T-cell (primary cell): ENCODE data around the gene QKI. TPM values are rescaled to one million over a fixed set of nuclear protein-coding genes. Genes with fewer than 3 reads are reported as not detected.

Experiments
- ATAC-seq, 4 experiments: fragments of 200-7000 bp in 3 of 4; fragments of 150-1000 bp in 1 of 4; cut with Tn5 transposase; replicated peaks in 1 of 4; 1 replicate in 3 of 4; 2 replicates in 1 of 4; pipeline ENCODE4 v1.10.0; 2021; ENCODE audit warnings: moderate library complexity in 3 of 4, mild to moderate bottlenecking in 2 of 4, moderate number of reproducible peaks in 1 of 4
- CTCF ChIA-PET, 2 donors: fragments of 300-600 bp; sonication (Branson Sonifier 250); formaldehyde crosslinking; loops; one replicate each; lab custom pipeline; 2022; ENCODE audit warnings: antibody characterized with exemption in 2 of 2; lab: Charles Lee
- POLR2A ChIA-PET, 2 donors: fragments of 300-600 bp; sonication (Branson Sonifier 250); formaldehyde crosslinking; loops; one replicate each; lab custom pipeline; 2022; ENCODE audit warnings: antibody characterized with exemption in 2 of 2; lab: Charles Lee
- DNase-seq, 35 experiments: peaks; one replicate each; pipeline versions ENCODE4 v3.0.0 to v3.0.0-alpha.2; 2013 to 2023
- H3K27ac ChIP-seq: one replicate; pipeline ENCODE4 v1.5.1; 2013; ENCODE audit warnings: low read length
- H3K27me3 ChIP-seq, 2 experiments: replicated peaks in 1 of 2; 1 replicate in 1 of 2; 2 replicates in 1 of 2; pipeline versions ENCODE4 v1.6.1 to v1.7.0; 2013; ENCODE audit warnings: low read length in 1 of 2, mixed read lengths in 1 of 2; ENCODE audit not compliant: control insufficient read depth in 2 of 2, insufficient read depth in 2 of 2; ENCODE audit errors: extremely low read depth in 1 of 2
- H3K36me3 ChIP-seq, 2 donors: 1 replicate in 1 of 2; 2 replicates in 1 of 2; pipeline versions ENCODE4 v1.6.1 to v1.7.0; 2013; ENCODE audit warnings: low read length in 1 of 2; ENCODE audit not compliant: control insufficient read depth in 2 of 2, insufficient read depth in 1 of 2; ENCODE audit errors: extremely low read depth in 1 of 2
- H3K4me1 ChIP-seq, 2 experiments: 1 replicate in 1 of 2; 2 replicates in 1 of 2; pipeline versions ENCODE4 v1.6.1 to v1.7.0; 2013; ENCODE audit warnings: low read length in 2 of 2, mixed read lengths in 1 of 2; ENCODE audit not compliant: insufficient read depth in 2 of 2, control insufficient read depth in 1 of 2; ENCODE audit errors: extremely low read depth in 1 of 2
- H3K4me3 ChIP-seq, 2 donors: 1 replicate in 1 of 2; 2 replicates in 1 of 2; pipeline versions ENCODE4 v1.5.1 to v1.7.0; 2013; ENCODE audit warnings: mild to moderate bottlenecking in 2 of 2, low read length in 1 of 2, moderate library complexity in 1 of 2; ENCODE audit not compliant: control insufficient read depth in 1 of 2; ENCODE audit errors: extremely low read depth in 1 of 2
- H3K9me3 ChIP-seq: 2 replicates; pipeline ENCODE4 v1.7.0; 2013
- H3K27ac Mint-ChIP-seq, 2 donors: one replicate each; pipeline ENCODE4 v1.8.0; 2020 to 2021; ENCODE audit warnings: mild to moderate bottlenecking in 2 of 2, mixed read lengths in 2 of 2
- H3K27me3 Mint-ChIP-seq, 2 donors: one replicate each; pipeline ENCODE4 v1.8.0; 2021 to 2022; ENCODE audit warnings: mixed read lengths in 2 of 2
- H3K36me3 Mint-ChIP-seq: one replicate; pipeline ENCODE4 v1.8.0; 2021; ENCODE audit warnings: mixed read lengths
- H3K4me1 Mint-ChIP-seq, 3 donors: one replicate each; pipeline ENCODE4 v1.8.0; 2020 to 2022; ENCODE audit warnings: mixed read lengths in 3 of 3, mild to moderate bottlenecking in 1 of 3
- H3K4me3 Mint-ChIP-seq, 3 donors: one replicate each; pipeline ENCODE4 v1.8.0; 2020 to 2022; ENCODE audit warnings: mild to moderate bottlenecking in 3 of 3, mixed read lengths in 3 of 3, moderate library complexity in 3 of 3
- H3K9me3 Mint-ChIP-seq, 3 donors: one replicate each; pipeline ENCODE4 v1.8.0; 2020 to 2022; ENCODE audit warnings: mixed read lengths in 3 of 3
- WGBS: methylation state at CpG from one replicate; pipeline ENCODE4 v1.1.5; 2013; ENCODE audit warnings: missing lambda C conversion rate; ENCODE audit not compliant: insufficient coverage; 5-methylcytosine and 5-hydroxymethylcytosine counted together
- total RNA-seq, 35 experiments: library from RNA in 6 of 35; stranded (reverse) in 6 of 35; fragments of 120-200 nt in 1 of 35; gene quantifications; one replicate each; pipeline versions ENCODE4 v1.2.1 to v1.2.4 and lab custom pipeline; 2013 to 2026

Gene QKI
- total RNA-seq, 5 donors from 2014 or later (not counting 1 experiment from before 2014, with no cell fraction given), result 50.2 to 84.3 (median 52.2) TPM

GRCh38 chr6:163406366-163406765 is 8.2 kb upstream of the QKI start:
- no peak overlapping the region for H3K4me3 ChIP-seq
- Mint-ChIP-seq H3K9me3 (no peaks in the 10 kb centered on the region), H3K4me3 (peak overlapping the region; percentile 80 to 82 (median 81)), H3K27ac (peak overlapping the region; percentile 88 to 93), H3K36me3 (no peaks in the 10 kb centered on the region), H3K4me1 (peaks cover 12 to 20% (median 17%) of the 10 kb centered on the region in 3 donors), H3K27me3 (no peaks in the 10 kb centered on the region)
- DNase-seq (no peak), ATAC-seq (peak in 1 of 4 experiments; percentile 20)
- H3K9me3 ChIP-seq, result no peaks in the 10 kb centered on the region
- H3K27ac ChIP-seq, result no peak overlapping the region
- peaks cover 0 to under 1% of the 10 kb centered on the region in 2 experiments for H3K27me3 ChIP-seq
- H3K4me1 ChIP-seq, result peaks cover 0 to 9% of the 10 kb centered on the region in 2 experiments
- no CpG with 5 or more reads among the region's 1 CpG for WGBS
- H3K36me3 ChIP-seq, result no peaks in the 10 kb centered on the region
- CTCF ChIA-PET, result no interaction called here
- POLR2A ChIA-PET, result interaction anchor here in 1 of 2 donors (0.7 kb wide), 1 partner anchor 52 kb away, joined by 3 read pairs; no protein-coding TSS in a partner anchor

- no peaks in the 10 kb centered on the region for H3K36me3 Mint-ChIP-seq
- POLR2A ChIA-PET, result no interaction called here
- Histone ChIP-seq H3K4me1 (peaks cover 0 to 9% of the 10 kb centered on the region in 2 experiments), H3K27ac (no peak overlapping the region), H3K9me3 (no peaks in the 10 kb centered on the region), H3K4me3 (no peak overlapping the region), H3K27me3 (peaks cover 0 to 2% of the 10 kb centered on the region in 2 experiments), H3K36me3 (no peaks in the 10 kb centered on the region)
- peaks cover 12 to 21% (median 18%) of the 10 kb centered on the region in 3 donors for H3K4me1 Mint-ChIP-seq
- peak overlapping the region in 1 of 3 donors; percentile 81 for H3K4me3 Mint-ChIP-seq
- WGBS, result 100% methylated on average over 2 of the region's 2 CpGs
- H3K27ac Mint-ChIP-seq, result no peak overlapping the region
- H3K27me3 Mint-ChIP-seq, result no peaks in the 10 kb centered on the region
- no peak for DNase-seq
- no peak for ATAC-seq
- CTCF ChIA-PET, result interaction anchor here in 1 of 2 donors (0.6 kb wide), 1 partner anchor 13 kb away, joined by 3 read pairs; no protein-coding TSS in a partner anchor
- no peaks in the 10 kb centered on the region for H3K9me3 Mint-ChIP-seq
Observed at GRCh38 chr6:163406830-163407229, 7.7 kb upstream of the QKI start.

- 100% methylated on average over 3 of the region's 9 CpGs for WGBS
- POLR2A ChIA-PET, result no interaction called here
- Histone ChIP-seq H3K36me3 (no peaks in the 10 kb centered on the region), H3K27me3 (peaks cover 0 to 2% of the 10 kb centered on the region in 2 experiments), H3K9me3 (no peaks in the 10 kb centered on the region), H3K4me1 (peaks cover 6 to 12% of the 10 kb centered on the region in 2 experiments), H3K27ac (no peak overlapping the region), H3K4me3 (no peak overlapping the region)
- H3K27me3 Mint-ChIP-seq, result no peaks in the 10 kb centered on the region
- no peak for ATAC-seq
- no peak overlapping the region for H3K27ac Mint-ChIP-seq
- no peak overlapping the region for H3K4me3 Mint-ChIP-seq
- CTCF ChIA-PET, result no interaction called here
- DNase-seq, result no peak
- no peaks in the 10 kb centered on the region for H3K36me3 Mint-ChIP-seq
- H3K9me3 Mint-ChIP-seq, result no peaks in the 10 kb centered on the region
- H3K4me1 Mint-ChIP-seq, result peaks cover 22 to 30% (median 27%) of the 10 kb centered on the region in 3 donors
Observed at GRCh38 chr6:163408352-163408991, 6.0 kb upstream of the QKI start.

- no peak overlapping the region for H3K27ac ChIP-seq
- H3K4me3 Mint-ChIP-seq, result no peak overlapping the region
- DNase-seq, result no peak
- H3K4me1 ChIP-seq, result peaks cover 6 to 12% of the 10 kb centered on the region in 2 experiments
- ChIA-PET CTCF (no interaction called here), POLR2A (interaction anchor here in 1 of 2 donors (0.6 kb wide), 1 partner anchor 1112 kb away, joined by 3 read pairs; no protein-coding TSS in a partner anchor)
- H3K9me3 Mint-ChIP-seq, result no peaks in the 10 kb centered on the region
- no peaks in the 10 kb centered on the region for H3K9me3 ChIP-seq
- no peak overlapping the region for H3K4me3 ChIP-seq
- H3K27me3 Mint-ChIP-seq, result no peaks in the 10 kb centered on the region
- no peaks in the 10 kb centered on the region for H3K36me3 ChIP-seq
- no peak for ATAC-seq
- no peak overlapping the region for H3K27ac Mint-ChIP-seq
- H3K36me3 Mint-ChIP-seq, result no peaks in the 10 kb centered on the region
- WGBS, result 99% methylated on average over 5 of the region's 12 CpGs
- peaks cover 0 to 2% of the 10 kb centered on the region in 2 experiments for H3K27me3 ChIP-seq
- peaks cover 22 to 30% (median 27%) of the 10 kb centered on the region in 3 donors for H3K4me1 Mint-ChIP-seq
Observed at GRCh38 chr6:163409712-163410111, 4.8 kb upstream of the QKI start.

GRCh38 chr6:163412341-163412740 is 2.2 kb upstream of the QKI start:
- H3K4me3 Mint-ChIP-seq, result peak overlapping the region; percentile 85 to 89 (median 89)
- H3K9me3 ChIP-seq, result no peaks in the 10 kb centered on the region
- peak in 1 of 35 experiments; percentile 20 for DNase-seq
- WGBS, result no CpG with 5 or more reads among the region's 1 CpG
- H3K36me3 Mint-ChIP-seq, result no peaks in the 10 kb centered on the region
- ATAC-seq, result no peak
- ChIA-PET POLR2A (interaction anchor here (0.6 kb wide), 2 partner anchors 42 to 112 kb away, joined by 4 to 5 read pairs; no protein-coding TSS in a partner anchor), CTCF (interaction anchor here (0.5 to 1.2 kb wide), 7 partner anchors 41 to 696 kb away, joined by 3 to 5 read pairs (median 4); partner anchors contain the start of genes PACRG (in 1 of the 2) and PRKN (in 1 of the 2))
- peaks cover 5 to 14% of the 10 kb centered on the region in 2 experiments for H3K4me1 ChIP-seq
- H3K27ac ChIP-seq, result no peak overlapping the region
- no peak overlapping the region for H3K4me3 ChIP-seq
- peaks cover 17 to 25% (median 23%) of the 10 kb centered on the region in 3 donors for H3K4me1 Mint-ChIP-seq
- H3K27me3 Mint-ChIP-seq, result no peaks in the 10 kb centered on the region
- H3K27me3 ChIP-seq, result peaks cover 0 to 2% of the 10 kb centered on the region in 2 experiments
- H3K36me3 ChIP-seq, result no peaks in the 10 kb centered on the region
- no peaks in the 10 kb centered on the region for H3K9me3 Mint-ChIP-seq
- no peak overlapping the region for H3K27ac Mint-ChIP-seq

- H3K4me1 ChIP-seq, result peaks cover 5 to 19% of the 10 kb centered on the region in 2 experiments
- WGBS, result 16% methylated on average over 8 of the region's 14 CpGs
- ATAC-seq, result no peak
- Mint-ChIP-seq H3K27me3 (no peaks in the 10 kb centered on the region), H3K4me3 (peak overlapping the region; percentile 85 to 89 (median 89)), H3K36me3 (no peaks in the 10 kb centered on the region), H3K27ac (peak overlapping the region; percentile 71 to 96), H3K9me3 (no peaks in the 10 kb centered on the region), H3K4me1 (peaks cover 22 to 30% (median 29%) of the 10 kb centered on the region in 3 donors)
- peak in 1 of 35 experiments; percentile 8 for DNase-seq
- peak overlapping the region; percentile 90 for H3K27ac ChIP-seq
- ChIA-PET POLR2A (interaction anchor here (0.6 kb wide), 2 partner anchors 42 to 111 kb away, joined by 4 to 5 read pairs; no protein-coding TSS in a partner anchor), CTCF (interaction anchor here (0.5 to 0.9 kb wide), 4 partner anchors 140 to 685 kb away, joined by 4 to 5 read pairs (median 5); partner anchors contain the start of genes PACRG (in 1 of the 2) and PRKN (in 1 of the 2))
- H3K4me3 ChIP-seq, result peak overlapping the region; percentile 70 to 76
- H3K36me3 ChIP-seq, result no peaks in the 10 kb centered on the region
- H3K27me3 ChIP-seq, result peaks cover 0 to 2% of the 10 kb centered on the region in 2 experiments
- no peaks in the 10 kb centered on the region for H3K9me3 ChIP-seq
Observed at GRCh38 chr6:163412801-163413344, 1.6 kb upstream of the QKI start.
